GM18870 (cell line): ENCODE measurements around the gene JARID2.

Experiments
- ATAC-seq: cut with Tn5 transposase; IDR thresholded peaks from one replicate; pipeline ENCODE4 v1.9.1; 2021; ENCODE audit warnings: moderate library complexity; ENCODE audit not compliant: unreplicated experiment

The JARID2 gene

GRCh38 chr6:15389765-15390723 is 144.2 kb downstream of the JARID2 start:
- ATAC-seq = no peak

DNA sequence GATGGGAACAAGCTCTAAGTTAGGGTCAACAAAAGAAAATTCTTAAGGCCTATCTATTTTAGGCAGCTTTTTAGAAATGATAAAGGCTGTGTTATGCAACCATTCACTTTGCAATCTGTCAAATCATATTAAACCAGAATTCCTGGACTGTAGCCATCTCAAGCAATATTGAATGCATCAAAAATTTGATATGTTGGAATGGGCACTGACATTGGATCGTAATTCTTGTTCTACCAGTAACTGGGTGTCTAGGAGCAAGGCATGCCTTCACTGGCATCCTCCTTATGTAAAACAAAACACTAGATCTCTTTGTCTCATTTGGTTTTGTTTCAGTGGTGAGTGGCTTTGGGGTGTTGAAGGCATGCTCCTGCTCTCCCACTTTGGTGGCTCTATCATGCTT is 145.6 kb downstream of the JARID2 start:
- ATAC-seq = no peak

DNA sequence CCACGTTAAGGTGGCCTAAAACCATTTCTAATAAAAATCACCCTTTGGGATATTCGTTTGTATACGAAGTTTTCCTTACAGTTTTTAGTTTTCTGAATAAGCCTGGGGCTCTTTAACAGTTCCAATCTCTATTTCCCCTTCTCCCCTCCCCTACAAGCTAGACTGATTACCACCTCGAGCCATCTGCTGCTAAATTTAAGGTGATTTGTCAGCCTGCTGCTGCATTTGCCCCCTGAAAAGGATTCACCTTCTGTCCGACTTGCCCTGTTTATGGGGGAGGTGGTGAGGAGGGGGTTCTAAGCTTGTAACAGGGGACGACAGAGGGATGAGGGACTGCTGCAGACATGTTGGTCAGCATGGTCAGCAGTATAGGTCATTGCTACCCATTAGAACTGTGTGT is 146.3 kb downstream of the JARID2 start:
- ATAC-seq = no peak

GRCh38 chr6:15393605-15394004 is 147.7 kb downstream of the JARID2 start:
- no peak for ATAC-seq

- no peak for ATAC-seq
These were observed 149.2 kb downstream of the JARID2 start for GRCh38 chr6:15395087-15395486.

- ATAC-seq = no peak
These were observed 150.9 kb downstream of the JARID2 start for GRCh38 chr6:15396808-15397207.

- ATAC-seq = no peak
These were observed 152.9 kb downstream of the JARID2 start for GRCh38 chr6:15398633-15399275.

- ATAC-seq = no peak
These were observed 154.0 kb downstream of the JARID2 start for GRCh38 chr6:15399641-15400470.

DNA sequence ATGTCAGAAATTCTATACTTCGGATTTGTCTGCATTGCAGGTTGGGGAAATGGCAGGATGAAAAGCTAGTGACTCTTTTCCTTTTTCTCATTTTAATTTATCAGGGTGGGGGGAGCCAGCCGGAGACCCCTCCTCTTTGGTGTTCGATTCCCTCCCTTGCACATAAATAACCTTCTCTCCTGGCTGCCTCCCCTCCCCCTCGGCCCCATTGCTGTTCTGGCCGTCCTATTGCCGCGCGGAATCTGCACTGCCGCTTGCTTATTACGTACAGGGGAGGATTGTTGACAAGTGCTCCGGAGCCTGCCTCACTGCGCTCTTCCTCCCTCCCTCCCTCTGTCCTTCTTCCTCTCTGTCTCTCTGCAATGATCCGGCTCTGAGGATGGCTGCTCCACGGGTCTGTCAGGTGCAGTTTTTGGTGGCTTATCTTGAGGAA is 154.7 kb downstream of the JARID2 start:
- ATAC-seq = no peak

GRCh38 chr6:15401120-15401519 is 155.3 kb downstream of the JARID2 start:
- ATAC-seq = no peak

DNA sequence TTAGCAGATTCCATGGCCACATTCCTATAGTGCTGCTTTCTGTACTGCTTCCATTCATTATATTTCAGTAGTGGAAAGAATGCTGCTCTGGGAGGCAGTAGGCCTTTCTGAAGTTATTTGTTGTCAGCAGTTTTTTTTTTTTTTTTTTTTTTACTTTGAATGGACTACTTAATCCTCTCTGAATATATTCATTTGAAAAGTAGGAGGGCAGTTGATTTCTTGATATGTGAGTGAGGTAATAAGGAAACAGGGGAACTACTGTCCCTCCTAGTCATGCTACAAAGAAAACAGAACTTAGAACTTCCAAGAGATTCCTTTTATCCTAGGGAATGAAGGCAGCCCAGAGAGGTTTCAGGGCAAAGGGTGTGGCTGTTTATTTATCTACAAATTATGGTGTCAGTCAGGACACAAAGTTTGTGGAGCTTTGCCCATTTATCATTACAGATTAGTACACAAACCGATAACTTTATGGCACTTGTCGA is 155.9 kb downstream of the JARID2 start:
- no peak for ATAC-seq

- no peak for ATAC-seq
These were observed 156.7 kb downstream of the JARID2 start for GRCh38 chr6:15402406-15403045.

DNA sequence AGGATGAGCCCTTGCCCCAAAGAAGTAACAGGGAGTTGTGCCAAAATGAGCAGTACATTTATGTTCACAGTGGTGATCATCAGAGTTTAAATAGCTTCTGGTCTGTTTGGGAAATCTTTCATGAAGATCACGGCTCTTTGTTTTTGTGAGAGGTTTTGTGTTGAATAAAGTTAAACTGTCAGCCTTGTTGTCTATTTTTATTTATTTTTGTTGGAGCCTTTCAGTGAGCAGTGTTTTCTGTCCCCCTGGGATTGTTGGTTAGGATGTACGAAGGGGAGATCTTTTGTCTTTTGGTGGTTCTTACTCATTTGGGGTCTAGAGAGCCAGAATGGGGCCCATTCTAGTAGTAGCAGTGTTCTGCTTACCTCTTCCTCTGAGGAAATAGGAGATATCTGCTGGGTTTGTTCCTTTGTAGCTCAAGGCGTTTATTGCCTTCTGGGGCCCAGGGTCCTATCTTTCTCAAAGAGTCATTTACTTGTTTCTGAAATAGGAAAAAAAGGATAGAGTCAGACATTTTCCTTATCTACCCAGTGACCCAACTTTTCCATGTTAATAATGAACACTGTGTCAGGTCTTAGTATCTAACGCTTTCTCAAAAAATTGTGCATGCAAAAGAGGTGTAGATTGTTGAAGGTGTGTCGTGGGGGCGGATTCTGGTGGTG is 157.4 kb downstream of the JARID2 start:
- ATAC-seq = no peak

DNA sequence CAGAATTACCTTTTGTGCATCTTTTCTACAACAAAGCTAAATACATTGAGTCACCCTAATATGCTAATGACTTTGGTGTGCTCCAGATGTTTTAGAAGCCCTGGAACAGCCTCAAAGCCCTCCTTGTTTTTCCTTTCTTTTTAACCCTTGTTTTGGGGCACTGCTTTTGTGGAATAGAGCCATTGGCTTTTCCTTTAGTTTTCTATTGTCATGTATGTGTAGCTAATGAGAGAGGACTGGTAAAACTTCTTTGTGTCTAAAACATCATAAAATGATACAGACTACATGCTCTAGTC is 158.8 kb downstream of the JARID2 start:
- no peak for ATAC-seq

GRCh38 chr6:15405129-15406068 is 159.5 kb downstream of the JARID2 start:
- no peak for ATAC-seq

- no peak for ATAC-seq
These were observed 160.6 kb downstream of the JARID2 start for GRCh38 chr6:15406452-15406851.

- ATAC-seq = no peak
These were observed 162.1 kb downstream of the JARID2 start for GRCh38 chr6:15408008-15408407.

GRCh38 chr6:15408758-15409157 is 162.9 kb downstream of the JARID2 start:
- no peak for ATAC-seq
